NK-92 (cell line): Measurements from ENCODE around the gene DGKZ.

Source experiments
- DNase-seq: peaks from one replicate; lab custom pipeline; 2025; ENCODE audit not compliant: unreplicated experiment; lab: John Stamatoyannopoulos, UW

Gene DGKZ

GRCh38 chr11:46427364-46427763 lies 80.1 kb downstream of the DGKZ start:
- DNase-seq: no peak

GRCh38 chr11:46429717-46430116 lies 82.5 kb downstream of the DGKZ start:
- no peak for DNase-seq
